TTC549 (cell line): Measurements from ENCODE around the gene TSPAN13.

Source experiments
- FAIRE-seq: peaks from 2 replicates; lab custom pipeline; 2012; peaks lifted over from hg19 to GRCh38; lab: Jason Lieb, UNC

The TSPAN13 gene

DNA sequence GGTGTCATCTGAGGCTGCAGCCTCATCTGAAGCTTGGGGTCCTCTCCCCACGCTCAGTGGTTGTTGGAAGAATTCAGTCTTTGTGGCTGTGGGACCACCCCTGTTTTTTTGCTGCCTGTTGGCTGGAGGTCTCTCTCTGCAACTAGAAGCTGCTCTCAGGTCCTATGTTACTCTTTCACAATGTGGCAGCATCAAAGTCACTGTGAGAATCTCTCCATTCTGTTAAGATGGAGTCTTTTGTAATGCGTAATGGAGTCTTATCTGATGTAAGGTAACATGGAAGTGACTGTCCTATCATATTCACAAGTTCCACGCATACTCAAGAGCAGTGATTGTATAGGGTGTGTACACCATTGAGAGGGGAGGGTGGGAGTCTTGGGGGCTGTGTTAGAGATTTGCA lies 24.9 kb downstream of the TSPAN13 start:
- FAIRE-seq, result no peak

- FAIRE-seq, result no peak
These were observed 25.5 kb downstream of the TSPAN13 start for GRCh38 chr7:16779051-16779450.

GRCh38 chr7:16780596-16780995 lies 27.0 kb downstream of the TSPAN13 start:
- no peak for FAIRE-seq

GRCh38 chr7:16785321-16785720 lies 31.8 kb downstream of the TSPAN13 start:
- no peak for FAIRE-seq

DNA sequence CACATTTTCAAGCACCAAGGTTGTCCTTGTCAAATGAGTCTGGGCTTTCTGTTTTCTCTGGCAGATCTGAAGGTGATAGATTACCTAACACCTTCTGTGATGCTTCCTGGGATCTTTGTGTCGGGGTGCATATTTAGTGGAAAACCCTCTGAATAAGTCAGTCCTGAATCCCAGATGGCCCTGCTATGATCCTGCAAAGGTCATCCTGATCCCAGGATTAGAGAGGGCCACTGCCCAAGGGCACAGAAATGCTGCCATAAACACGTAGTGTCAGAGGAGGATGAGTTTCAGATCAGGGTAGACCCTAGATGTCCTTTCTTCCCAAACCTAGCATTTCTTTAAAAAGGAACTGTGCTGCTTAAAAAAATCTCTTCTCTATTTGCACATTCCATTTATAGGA lies 32.3 kb downstream of the TSPAN13 start:
- no peak for FAIRE-seq

DNA sequence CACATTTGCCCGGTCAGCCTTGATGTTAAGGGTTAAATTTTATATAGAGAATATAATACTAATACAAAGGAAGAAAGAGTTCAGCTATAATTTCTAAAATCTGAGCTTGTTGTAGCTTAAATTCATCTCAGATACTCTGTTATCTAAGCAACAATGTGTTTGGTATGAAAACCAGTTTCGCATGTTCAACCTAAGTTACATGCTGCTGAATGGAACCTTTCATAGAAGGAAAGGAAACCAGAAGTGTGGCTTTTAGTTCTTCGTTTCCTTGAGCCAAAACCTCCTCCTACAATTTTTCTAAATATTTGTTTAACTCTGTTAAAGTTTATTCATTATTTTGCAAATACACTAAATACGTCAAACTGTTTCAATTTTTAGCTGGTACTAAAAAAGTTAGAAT lies 32.7 kb downstream of the TSPAN13 start:
- FAIRE-seq, result no peak

GRCh38 chr7:16787127-16787526 lies 33.6 kb downstream of the TSPAN13 start:
- no peak for FAIRE-seq

DNA sequence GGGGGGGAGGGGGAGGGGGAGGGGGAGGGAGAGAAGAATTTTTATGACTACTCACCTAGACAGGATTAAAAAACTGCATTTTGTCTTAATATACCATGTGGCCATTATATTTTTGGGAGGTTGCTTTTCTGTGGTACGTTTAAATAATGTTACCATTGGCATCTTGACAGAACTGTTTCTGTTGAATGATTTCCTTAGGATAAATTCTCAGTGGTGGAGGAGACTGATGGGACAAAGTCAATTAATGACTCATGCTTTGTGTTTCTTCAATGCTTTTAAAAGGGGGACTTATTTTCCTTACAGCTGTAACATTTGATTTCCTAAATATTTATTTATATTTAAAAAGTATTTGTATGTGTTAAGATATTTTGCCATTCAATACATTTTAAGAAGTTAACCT lies 37.5 kb downstream of the TSPAN13 start:
- FAIRE-seq, result no peak

DNA sequence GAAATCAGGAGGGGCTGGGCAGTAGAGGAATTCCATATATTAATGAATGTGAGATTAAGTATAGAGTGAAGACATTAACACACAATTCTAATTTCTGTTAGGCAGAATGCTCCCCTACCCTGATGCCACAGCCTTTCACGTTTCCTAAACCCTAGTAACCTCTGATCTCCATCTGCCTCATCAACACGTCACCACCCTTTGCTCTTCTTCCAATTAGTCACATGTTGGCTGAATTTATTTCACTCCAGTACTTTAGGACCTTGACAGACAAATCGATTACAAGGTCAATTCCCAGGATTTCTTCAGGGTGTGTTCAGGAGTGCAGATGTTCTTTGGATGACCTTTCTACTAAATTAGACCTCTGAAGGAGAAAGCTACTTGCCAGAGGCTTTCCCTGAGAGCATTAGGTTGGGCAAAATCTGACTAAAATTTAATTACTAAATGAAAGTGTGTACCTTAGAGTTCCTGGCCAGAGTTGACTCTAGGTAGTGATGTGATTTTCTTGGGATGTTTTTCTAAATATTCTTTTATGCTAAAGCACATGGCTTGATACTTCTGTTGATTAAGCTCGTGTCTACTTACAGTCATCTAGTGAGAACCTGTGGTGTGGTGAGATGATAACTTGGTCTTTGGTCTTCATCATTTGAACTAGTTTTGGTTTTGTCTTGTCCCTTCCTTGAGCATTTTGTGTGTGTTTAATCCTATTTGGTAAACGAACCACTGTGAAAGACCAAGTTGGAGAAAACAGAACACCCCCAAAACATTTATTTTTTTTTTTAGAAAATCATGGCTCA lies 38.5 kb downstream of the TSPAN13 start:
- FAIRE-seq, result no peak

- no peak for FAIRE-seq
These were observed 41.4 kb downstream of the TSPAN13 start for GRCh38 chr7:16794986-16795385.

DNA sequence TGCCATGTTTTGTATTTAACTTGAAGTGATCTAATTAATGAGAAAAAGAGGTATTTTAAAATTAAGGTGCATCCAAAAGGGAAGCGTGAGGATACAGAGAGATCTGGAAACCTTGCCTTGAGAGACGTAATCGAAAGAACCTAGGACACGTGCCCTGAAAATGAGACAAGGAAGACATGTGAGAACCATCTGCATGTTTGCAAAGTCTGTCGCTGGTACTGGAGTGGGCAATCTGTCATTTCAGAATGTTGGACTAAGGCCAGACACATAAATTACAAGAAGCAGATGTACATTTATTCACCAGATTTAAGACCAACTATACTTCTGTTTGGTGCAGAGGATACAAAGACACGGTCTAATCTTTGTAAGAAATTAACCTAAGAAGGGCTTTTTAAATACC lies 42.1 kb downstream of the TSPAN13 start:
- no peak for FAIRE-seq

- no peak for FAIRE-seq
These were observed 47.6 kb downstream of the TSPAN13 start for GRCh38 chr7:16801111-16801542.

GRCh38 chr7:16801579-16801978 lies 48.0 kb downstream of the TSPAN13 start:
- FAIRE-seq, result no peak

DNA sequence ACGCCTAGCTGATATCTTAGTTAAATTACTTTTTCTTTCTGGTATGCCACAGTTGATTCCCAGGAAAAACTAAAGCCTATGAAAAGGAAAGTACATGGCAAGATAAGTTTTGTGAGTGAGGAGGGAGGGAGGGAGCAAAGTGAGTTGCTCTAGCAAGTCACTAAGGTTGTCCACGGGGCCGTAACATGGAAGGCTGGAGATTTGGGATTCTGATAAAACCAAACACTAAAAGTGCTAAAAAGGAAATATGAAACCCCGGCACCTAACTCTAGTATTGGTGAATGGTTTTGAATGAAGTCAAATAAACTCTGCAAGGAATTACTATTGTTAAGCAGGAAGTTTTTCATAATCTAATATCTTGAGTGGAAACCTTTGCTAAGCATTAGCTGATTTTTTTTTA lies 49.6 kb downstream of the TSPAN13 start:
- no peak for FAIRE-seq

DNA sequence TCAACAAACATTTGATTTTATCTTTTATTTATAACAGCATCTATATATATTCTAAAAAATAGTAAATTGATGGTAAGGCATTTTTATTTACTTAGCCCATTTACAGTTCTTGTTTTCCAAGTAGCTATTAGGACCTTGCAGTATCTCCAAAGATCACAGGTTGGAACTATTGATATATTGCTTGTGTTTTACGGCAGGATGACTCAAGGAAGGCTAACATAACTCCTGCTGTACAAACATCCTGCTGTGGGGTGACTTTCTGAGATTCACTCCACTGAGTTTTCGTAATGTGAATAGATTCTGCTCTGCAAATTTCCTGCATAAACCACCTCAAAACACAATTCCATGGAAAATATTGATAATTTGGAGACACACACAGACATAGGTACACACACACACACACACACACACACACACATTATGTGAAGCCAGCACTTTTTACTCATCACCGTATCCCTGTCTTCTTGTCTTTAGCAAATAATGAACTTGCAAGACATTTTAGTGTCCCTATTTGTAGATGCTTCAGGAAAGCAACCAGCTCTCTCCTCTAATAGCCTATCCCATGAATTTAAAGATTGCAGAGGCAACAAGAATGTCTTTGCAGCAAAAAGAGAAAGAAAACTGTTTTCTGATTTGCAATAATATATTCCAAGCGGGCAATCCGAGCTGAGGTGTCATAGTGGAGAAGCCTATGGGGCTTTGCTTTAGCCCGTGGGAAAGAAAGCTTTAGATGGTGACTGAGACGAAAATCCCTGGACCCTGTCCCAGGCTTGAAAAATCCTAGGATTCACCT lies 50.5 kb downstream of the TSPAN13 start:
- FAIRE-seq, result no peak

GRCh38 chr7:16804674-16805439 lies 51.3 kb downstream of the TSPAN13 start, which contains the start of gene AGR2:
TSS of gene AGR2 (minus strand) at chr7:16804999. CDS start at chr7:16801796, 3,203 bp downstream.
- FAIRE-seq, result no peak

DNA sequence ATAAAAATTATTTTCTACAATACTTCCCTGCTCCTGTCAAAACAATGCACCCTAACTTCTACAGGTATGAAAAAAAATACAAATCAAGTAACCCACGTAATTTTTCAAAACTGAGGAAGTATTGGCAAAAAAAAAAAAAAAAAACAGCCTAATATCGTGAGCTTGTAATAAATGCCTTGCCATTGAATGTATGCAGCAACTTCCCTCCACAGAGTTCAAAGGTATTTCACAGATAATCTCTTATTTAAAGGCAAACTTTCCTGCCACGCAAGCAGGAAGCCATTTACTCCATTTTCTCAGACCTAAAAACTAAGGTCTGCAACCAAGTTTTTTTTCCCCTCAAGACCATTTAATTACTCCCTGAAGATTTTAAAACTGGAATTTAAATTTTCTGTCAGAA lies 51.9 kb downstream of the TSPAN13 start:
- FAIRE-seq, result no peak

- no peak for FAIRE-seq
These were observed 56.6 kb downstream of the TSPAN13 start for GRCh38 chr7:16810112-16810511.

GRCh38 chr7:16810573-16810972 lies 57.0 kb downstream of the TSPAN13 start:
- no peak for FAIRE-seq

DNA sequence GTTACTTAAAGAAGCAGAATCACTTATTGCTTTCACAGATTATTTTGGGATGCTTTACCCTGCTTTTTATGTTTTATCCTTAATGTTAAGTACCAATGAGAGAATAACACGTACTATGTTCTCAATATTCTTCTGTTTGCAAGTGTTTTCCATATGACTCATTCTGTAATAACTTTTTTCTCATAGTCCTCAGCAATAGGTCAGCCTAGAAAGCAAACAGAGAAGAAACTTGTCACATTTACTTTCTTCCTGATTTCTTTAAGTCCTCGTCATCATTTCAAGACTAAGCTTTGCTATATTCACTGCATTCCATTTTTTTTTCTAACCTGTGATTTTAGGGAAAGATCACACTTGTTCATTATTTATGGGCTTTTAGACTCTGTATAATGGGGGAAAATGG lies 58.0 kb downstream of the TSPAN13 start:
- FAIRE-seq, result no peak

GRCh38 chr7:16812542-16813231 lies 59.1 kb downstream of the TSPAN13 start:
- no peak for FAIRE-seq

- FAIRE-seq, result no peak
These were observed 59.7 kb downstream of the TSPAN13 start for GRCh38 chr7:16813232-16813616.
